GM12878 (cell line): Measurements from ENCODE around the gene AASDHPPT. TPM values are rescaled to one million over a fixed set of nuclear protein-coding genes. Genes with fewer than 3 reads are reported as not detected.

Experiments used
- ATAC-seq: fragments of 200-7000 bp; cut with Tn5 transposase; 3 replicates; pipeline ENCODE4 v1.9.1; 2020; ENCODE audit warnings: mild to moderate bottlenecking, moderate library complexity
- BruUV-seq: library from RNA; stranded (reverse); fragments of 400-500 nt; replicated peaks from 2 replicates; lab custom pipeline; 2021; lab: Mats Ljungman, UMichigan
- CTCF ChIA-PET: fragments of 300-600 bp; sonication (Branson Sonifier 250); formaldehyde crosslinking; extraction: SDS; loops from one replicate; lab custom pipeline; 2021; ENCODE audit warnings: inconsistent platforms; lab: Yijun Ruan, JAX
- POLR2A ChIA-PET: fragments of 350-600 bp; formaldehyde crosslinking; extraction: SDS; loops from one replicate; lab custom pipeline; 2021; ENCODE audit warnings: inconsistent platforms; lab: Charles Lee
- RAD21 ChIA-PET: fragments of 300-600 bp; sonication (Branson Sonifier 250); formaldehyde crosslinking; loops from one replicate; lab custom pipeline; 2023; ENCODE audit warnings: antibody characterized with exemption; ENCODE audit not compliant: unreplicated experiment; lab: Charles Lee
- SMC1A ChIA-PET: fragments of 300-600 bp; sonication (Branson Sonifier 250); formaldehyde crosslinking; loops from one replicate; lab custom pipeline; 2023; ENCODE audit not compliant: unreplicated experiment, uncharacterized antibody; lab: Charles Lee
- DNase-seq: peaks from one replicate; pipeline ENCODE4 v3.0.0-alpha.2; 2011; ENCODE audit warnings: low read depth, low spot score
- FAIRE-seq: peaks from 3 replicates; lab custom pipeline; 2011; peaks lifted over from hg19 to GRCh38; lab: Jason Lieb, UNC
- H2AFZ ChIP-seq: 2 replicates; pipeline ENCODE4 v1.6.0; 2011; ENCODE audit warnings: low read depth, low read length, control low read depth; ENCODE audit not compliant: control insufficient read depth
- H3K27ac ChIP-seq: 2 replicates; pipeline ENCODE4 v1.5.1; 2011; ENCODE audit warnings: control low read depth; ENCODE audit not compliant: control insufficient read depth, insufficient read depth
- H3K27me3 ChIP-seq, 2 experiments: replicated peaks in 1 of 2; 2 replicates each; pipeline versions ENCODE4 v1.6.0 to v1.6.1; 2011; ENCODE audit warnings: low read length in 1 of 2; ENCODE audit not compliant: control insufficient read depth in 2 of 2, insufficient read depth in 2 of 2
- H3K36me3 ChIP-seq, 2 experiments: 2 replicates each; pipeline ENCODE4 v1.5.1; 2011; ENCODE audit warnings: low read length in 1 of 2; ENCODE audit not compliant: control insufficient read depth in 2 of 2, insufficient read depth in 2 of 2
- H3K4me1 ChIP-seq: 2 replicates; pipeline ENCODE4 v1.6.1; 2011; ENCODE audit warnings: mild to moderate bottlenecking, low read length, moderate library complexity, mixed read lengths; ENCODE audit not compliant: control insufficient read depth, insufficient read depth
- H3K4me2 ChIP-seq: 2 replicates; pipeline ENCODE4 v1.6.0; 2011; ENCODE audit warnings: control low read depth; ENCODE audit not compliant: control insufficient read depth, insufficient read depth
- H3K4me3 ChIP-seq: fragments of 200-600 bp; sonication (generic); 2 replicates; pipeline ENCODE4 v1.5.1; 2016
- H3K79me2 ChIP-seq: 2 replicates; pipeline ENCODE4 v1.6.0; 2011; ENCODE audit warnings: low read length; ENCODE audit not compliant: control insufficient read depth, insufficient read depth
- H3K9ac ChIP-seq: 2 replicates; pipeline ENCODE4 v1.8.0; 2011; ENCODE audit warnings: low read length, control low read depth, mixed read lengths; ENCODE audit not compliant: control insufficient read depth, insufficient read depth
- H3K9me3 ChIP-seq: replicated peaks from 3 replicates; pipeline ENCODE4 v1.5.1; 2011; ENCODE audit warnings: mild to moderate bottlenecking, low read length; ENCODE audit not compliant: control insufficient read depth, insufficient read depth
- H4K20me1 ChIP-seq: 2 replicates; pipeline ENCODE4 v1.6.0; 2011; ENCODE audit not compliant: control insufficient read depth, insufficient read depth
- CREM ChIP-seq: IDR thresholded peaks from 2 replicates; pipeline ENCODE4 v1.6.1; 2014; ENCODE audit warnings: antibody characterized with exemption, low read depth
- HDGF ChIP-seq: fragments of 450-650 bp; IDR thresholded peaks from 2 replicates; pipeline ENCODE4 v1.6.1; 2016; ENCODE audit warnings: antibody characterized with exemption
- KDM1A ChIP-seq: fragments of 200-600 bp; sonication (generic); IDR thresholded peaks from 2 replicates; pipeline ENCODE4 v1.6.1; 2016; ENCODE audit warnings: borderline replicate concordance
- MTA2 ChIP-seq: fragments of 450-650 bp; IDR thresholded peaks from 2 replicates; pipeline ENCODE4 v1.6.1; 2016; ENCODE audit warnings: low read depth, mild to moderate bottlenecking, moderate library complexity
- MYC ChIP-seq: IDR thresholded peaks from 2 replicates; pipeline ENCODE4 v1.6.1; 2011; ENCODE audit warnings: mild to moderate bottlenecking, low read length, moderate library complexity, inconsistent platforms; ENCODE audit not compliant: insufficient read depth, insufficient replicate concordance, insufficient read length, severe bottlenecking
- NR2C2 ChIP-seq: IDR thresholded peaks from 2 replicates; pipeline ENCODE4 v1.6.1; 2011; ENCODE audit warnings: borderline replicate concordance, low read depth; ENCODE audit not compliant: control insufficient read depth, insufficient read length
- POLR2AphosphoS2 ChIP-seq: IDR thresholded peaks from 2 replicates; pipeline ENCODE4 v1.6.1; 2011; ENCODE audit warnings: low read depth, mild to moderate bottlenecking, low read length, improper control_type of control experiment, moderate library complexity
- RAD51 ChIP-seq: fragments of 450-650 bp; IDR thresholded peaks from 2 replicates; pipeline ENCODE4 v1.6.1; 2016; ENCODE audit warnings: moderate library complexity, mild to moderate bottlenecking, inconsistent platforms
- SMAD1 ChIP-seq: fragments of 450-650 bp; IDR thresholded peaks from 2 replicates; pipeline ENCODE4 v1.6.1; 2018; ENCODE audit warnings: mild to moderate bottlenecking, low read depth; ENCODE audit not compliant: partially characterized antibody
- SP1 ChIP-seq: IDR thresholded peaks from one replicate; pipeline ENCODE4 v1.6.1; 2011; ENCODE audit warnings: low read depth, low read length
- SREBF2 ChIP-seq: IDR thresholded peaks from 2 replicates; pipeline ENCODE4 v1.6.1; 2012; ENCODE audit warnings: mild to moderate bottlenecking, low read length
- SUZ12 ChIP-seq: fragments of 200-600 bp; sonication (generic); IDR thresholded peaks from one replicate; pipeline ENCODE4 v1.6.1; 2018; ENCODE audit warnings: antibody characterized with exemption, mild to moderate bottlenecking; ENCODE audit not compliant: unreplicated experiment
- TCF12 ChIP-seq: IDR thresholded peaks from 2 replicates; pipeline ENCODE4 v1.6.1; 2011; ENCODE audit warnings: low read depth, mild to moderate bottlenecking, low read length
- YBX1 ChIP-seq: fragments of 450-650 bp; IDR thresholded peaks from 2 replicates; pipeline ENCODE4 v1.6.1; 2016; ENCODE audit warnings: antibody characterized with exemption
- ZBED1 ChIP-seq: IDR thresholded peaks from 2 replicates; pipeline ENCODE4 v1.6.1; 2016; ENCODE audit warnings: borderline replicate concordance
- ZNF274 ChIP-seq: IDR thresholded peaks from one replicate; pipeline ENCODE4 v1.8.0; 2011; ENCODE audit not compliant: insufficient read length, insufficient read depth
- ZNF622 ChIP-seq: fragments of 450-650 bp; IDR thresholded peaks from 2 replicates; pipeline ENCODE4 v1.6.1; 2017; ENCODE audit warnings: mild to moderate bottlenecking, inconsistent platforms
- in situ Hi-C: fragments of 300-500 bp; cut with MboI; formaldehyde crosslinking; loops from 9 replicates; pipeline ENCODE4 v1.14.3; 2018; ENCODE audit warnings: mixed read lengths
- intact Hi-C: fragments of 100-400 bp; cut with micrococcal nuclease; formaldehyde crosslinking; loops from one replicate; pipeline ENCODE4 v1.14.2; 2022; ENCODE audit not compliant: unreplicated experiment
- polyA plus RNA-seq, 11 experiments: library from polyadenylated mRNA; depleted of rRNA in 4 of 11; unstranded in 6 of 11; stranded (reverse) in 5 of 11; fragments of >200 nt; fragmentation: Nextera tagmentation in 4 of 11; fragmentation: Illumina TruSeq in 1 of 11; extraction: Ambion mirVana in 4 of 11; extraction: Trizol in 1 of 11; gene quantifications; 1 replicate in 1 of 11; 2 replicates in 10 of 11; pipeline versions ENCODE4 v1.2.1 to v1.2.3, GENCODE V29; 2011 to 2016; ENCODE audit warnings: inconsistent platforms in 2 of 11, missing spikeins in 2 of 11, low read depth in 1 of 11
- total RNA-seq, 4 experiments: library from RNA; depleted of rRNA in 3 of 4; stranded (reverse); fragments of >200 nt in 3 of 4; fragmentation: Illumina TruSeq in 1 of 4; extraction: Trizol in 1 of 4; gene quantifications; 2 replicates each; pipeline versions ENCODE4 v1.2.1 to v1.2.3, GENCODE V29; 2013 to 2021
- TF ChIP-seq, protein P1 (sequence below): IDR thresholded peaks from 2 replicates; pipeline ENCODE4 v1.6.1; 2012; ENCODE audit warnings: mild to moderate bottlenecking, low read depth, low read length

AASDHPPT gene
- total and polyA plus RNA-seq, 10 of the 15 experiments (the other 5 are each of a cell fraction or from before 2014, with no cell fraction given) = 37.3 to 92.6 (median 50.5) TPM

DNA sequence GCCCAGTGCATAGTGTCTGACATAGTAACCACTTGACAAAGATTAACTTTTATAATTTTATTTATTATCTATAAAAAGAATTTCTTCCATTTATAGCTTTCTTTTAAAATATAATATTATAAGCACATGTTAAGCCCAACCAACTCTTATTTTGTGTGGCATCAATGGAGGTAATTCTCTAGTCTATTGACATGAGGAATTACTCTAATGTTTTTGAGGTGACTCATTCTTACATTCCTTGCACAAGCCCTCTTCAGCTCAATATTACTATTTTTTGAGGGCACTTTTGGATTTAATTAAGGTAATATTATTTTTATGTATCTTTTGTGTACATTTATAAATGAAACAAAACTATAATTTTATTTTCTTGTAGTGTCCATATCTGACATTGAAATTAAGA is 59.6 kb downstream of the AASDHPPT start:
- no peaks in the 10 kb centered on the region for H3K4me1 ChIP-seq
- no TSS peak for BruUV-seq
- intact Hi-C loops (no loop called here), in situ Hi-C loops (no loop called here)
- ATAC-seq (no peak), DNase-seq (no peak), FAIRE-seq (no peak)
- no peak overlapping the region for H3K9ac ChIP-seq
- H3K4me3 ChIP-seq = no peak overlapping the region
- CTCF ChIA-PET = interaction anchor here (0.6 to 7.6 kb wide), 3 partner anchors 19 to 91 kb away, joined by 3 to 61 read pairs (median 6); no protein-coding TSS in a partner anchor
- RAD21 ChIA-PET = no interaction called here
- H3K27ac ChIP-seq = no peak overlapping the region
- H3K9me3 ChIP-seq = no peaks in the 10 kb centered on the region
- TF ChIP-seq ZBED1 = no peak
- no peak for TF ChIP-seq TCF12
- TF ChIP-seq ZNF622 = no peak
- TF ChIP-seq SMAD1 = no peak
- TF ChIP-seq SUZ12 = no peak
- no peak for TF ChIP-seq ZNF274
- TF ChIP-seq NR2C2 = no peak
- no peak for TF ChIP-seq HDGF
- no peak for TF ChIP-seq YBX1
- no peak for TF ChIP-seq MTA2
- TF ChIP-seq POLR2AphosphoS2 = no peak
- TF ChIP-seq KDM1A = no peak
- no peak for TF ChIP-seq SREBF2
- no peak for TF ChIP-seq MYC
- TF ChIP-seq RAD51 = no peak
- TF ChIP-seq, protein P1, sequence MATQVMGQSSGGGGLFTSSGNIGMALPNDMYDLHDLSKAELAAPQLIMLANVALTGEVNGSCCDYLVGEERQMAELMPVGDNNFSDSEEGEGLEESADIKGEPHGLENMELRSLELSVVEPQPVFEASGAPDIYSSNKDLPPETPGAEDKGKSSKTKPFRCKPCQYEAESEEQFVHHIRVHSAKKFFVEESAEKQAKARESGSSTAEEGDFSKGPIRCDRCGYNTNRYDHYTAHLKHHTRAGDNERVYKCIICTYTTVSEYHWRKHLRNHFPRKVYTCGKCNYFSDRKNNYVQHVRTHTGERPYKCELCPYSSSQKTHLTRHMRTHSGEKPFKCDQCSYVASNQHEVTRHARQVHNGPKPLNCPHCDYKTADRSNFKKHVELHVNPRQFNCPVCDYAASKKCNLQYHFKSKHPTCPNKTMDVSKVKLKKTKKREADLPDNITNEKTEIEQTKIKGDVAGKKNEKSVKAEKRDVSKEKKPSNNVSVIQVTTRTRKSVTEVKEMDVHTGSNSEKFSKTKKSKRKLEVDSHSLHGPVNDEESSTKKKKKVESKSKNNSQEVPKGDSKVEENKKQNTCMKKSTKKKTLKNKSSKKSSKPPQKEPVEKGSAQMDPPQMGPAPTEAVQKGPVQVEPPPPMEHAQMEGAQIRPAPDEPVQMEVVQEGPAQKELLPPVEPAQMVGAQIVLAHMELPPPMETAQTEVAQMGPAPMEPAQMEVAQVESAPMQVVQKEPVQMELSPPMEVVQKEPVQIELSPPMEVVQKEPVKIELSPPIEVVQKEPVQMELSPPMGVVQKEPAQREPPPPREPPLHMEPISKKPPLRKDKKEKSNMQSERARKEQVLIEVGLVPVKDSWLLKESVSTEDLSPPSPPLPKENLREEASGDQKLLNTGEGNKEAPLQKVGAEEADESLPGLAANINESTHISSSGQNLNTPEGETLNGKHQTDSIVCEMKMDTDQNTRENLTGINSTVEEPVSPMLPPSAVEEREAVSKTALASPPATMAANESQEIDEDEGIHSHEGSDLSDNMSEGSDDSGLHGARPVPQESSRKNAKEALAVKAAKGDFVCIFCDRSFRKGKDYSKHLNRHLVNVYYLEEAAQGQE = no peak
- no peak for TF ChIP-seq SP1
- no peak for TF ChIP-seq CREM
- no peaks in the 10 kb centered on the region for H3K36me3 ChIP-seq
- no peaks in the 10 kb centered on the region for H4K20me1 ChIP-seq
- no peak overlapping the region for H2AFZ ChIP-seq
- H3K27me3 ChIP-seq = no peaks in the 10 kb centered on the region
- POLR2A ChIA-PET = no interaction called here
- SMC1A ChIA-PET = interaction anchor here (0.7 to 1.6 kb wide), 3 partner anchors 10 to 12 kb away, joined by 3 to 4 read pairs (median 3); no protein-coding TSS in a partner anchor
- H3K4me2 ChIP-seq = no peak overlapping the region
- no peaks in the 10 kb centered on the region for H3K79me2 ChIP-seq
